Fibroblast of villous mesenchyme (primary cell): ENCODE measurements around the gene SH3TC2. TPM values are rescaled to one million over a fixed set of nuclear protein-coding genes. Genes with fewer than 3 reads are reported as not detected.

Experiments
- DNase-seq: peaks from one replicate; pipeline ENCODE4 v3.0.0-alpha.2; 2010; ENCODE audit warnings: low read depth
- H3K4me3 ChIP-seq: 2 replicates; pipeline ENCODE4 v1.5.1; 2011; ENCODE audit warnings: low read depth, mild to moderate bottlenecking, low read length
- total RNA-seq: library from RNA; depleted of rRNA; stranded (reverse); fragments of >200 nt; gene quantifications from 2 replicates; pipeline ENCODE4 v1.2.3, GENCODE V29; 2012
- TF ChIP-seq, protein P1 (sequence below): IDR thresholded peaks from 2 replicates; pipeline ENCODE4 v1.5.1; 2012; ENCODE audit warnings: low read depth, mild to moderate bottlenecking, low read length; ENCODE audit not compliant: insufficient read depth

The SH3TC2 gene
- total RNA-seq, 1 donor: 13.4 TPM

DNA sequence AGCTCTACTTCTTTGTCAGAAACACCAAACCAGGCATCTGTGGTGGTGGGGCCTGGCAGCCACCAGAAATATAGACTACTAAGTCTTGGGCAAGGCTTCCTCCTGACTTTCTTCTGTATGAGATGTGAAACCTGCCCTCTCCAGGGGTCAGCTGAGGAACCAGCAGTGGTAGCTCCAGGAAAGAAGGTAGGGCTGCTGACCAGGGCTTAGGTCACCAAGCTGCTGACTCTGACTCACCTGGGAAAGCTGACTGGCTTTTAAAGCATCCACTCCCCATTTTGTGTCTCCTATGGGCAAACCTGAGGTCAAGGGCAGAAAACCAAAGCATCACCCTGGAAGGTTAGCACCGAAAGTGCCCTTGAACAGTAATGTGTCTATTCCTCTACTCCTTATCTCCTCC is 10.4 kb upstream of the SH3TC2 start:
- TF ChIP-seq, protein P1, sequence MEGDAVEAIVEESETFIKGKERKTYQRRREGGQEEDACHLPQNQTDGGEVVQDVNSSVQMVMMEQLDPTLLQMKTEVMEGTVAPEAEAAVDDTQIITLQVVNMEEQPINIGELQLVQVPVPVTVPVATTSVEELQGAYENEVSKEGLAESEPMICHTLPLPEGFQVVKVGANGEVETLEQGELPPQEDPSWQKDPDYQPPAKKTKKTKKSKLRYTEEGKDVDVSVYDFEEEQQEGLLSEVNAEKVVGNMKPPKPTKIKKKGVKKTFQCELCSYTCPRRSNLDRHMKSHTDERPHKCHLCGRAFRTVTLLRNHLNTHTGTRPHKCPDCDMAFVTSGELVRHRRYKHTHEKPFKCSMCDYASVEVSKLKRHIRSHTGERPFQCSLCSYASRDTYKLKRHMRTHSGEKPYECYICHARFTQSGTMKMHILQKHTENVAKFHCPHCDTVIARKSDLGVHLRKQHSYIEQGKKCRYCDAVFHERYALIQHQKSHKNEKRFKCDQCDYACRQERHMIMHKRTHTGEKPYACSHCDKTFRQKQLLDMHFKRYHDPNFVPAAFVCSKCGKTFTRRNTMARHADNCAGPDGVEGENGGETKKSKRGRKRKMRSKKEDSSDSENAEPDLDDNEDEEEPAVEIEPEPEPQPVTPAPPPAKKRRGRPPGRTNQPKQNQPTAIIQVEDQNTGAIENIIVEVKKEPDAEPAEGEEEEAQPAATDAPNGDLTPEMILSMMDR: no peak
- no peak overlapping the region for H3K4me3 ChIP-seq
- no peak for DNase-seq

DNA sequence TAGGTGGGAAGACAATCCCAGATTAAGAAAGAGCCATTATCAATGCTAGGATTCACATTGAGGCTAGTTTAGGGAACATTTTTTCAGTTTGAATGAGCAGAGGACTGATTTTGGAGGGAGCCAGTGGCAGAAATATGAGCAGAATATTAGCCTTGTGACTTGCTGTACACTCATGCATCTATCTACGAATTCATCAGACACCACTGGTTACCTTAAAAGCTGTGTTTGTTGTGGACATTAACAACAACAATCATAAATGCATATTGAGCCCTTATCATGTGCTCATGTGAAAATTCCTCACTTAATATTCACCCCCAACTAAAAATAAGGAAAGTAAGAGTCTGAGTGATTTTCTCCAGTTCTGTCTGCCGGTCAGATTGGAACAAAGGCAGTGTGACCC is 9.9 kb upstream of the SH3TC2 start:
- DNase-seq: no peak
- no peak overlapping the region for H3K4me3 ChIP-seq
- TF ChIP-seq, protein P1: no peak

DNA sequence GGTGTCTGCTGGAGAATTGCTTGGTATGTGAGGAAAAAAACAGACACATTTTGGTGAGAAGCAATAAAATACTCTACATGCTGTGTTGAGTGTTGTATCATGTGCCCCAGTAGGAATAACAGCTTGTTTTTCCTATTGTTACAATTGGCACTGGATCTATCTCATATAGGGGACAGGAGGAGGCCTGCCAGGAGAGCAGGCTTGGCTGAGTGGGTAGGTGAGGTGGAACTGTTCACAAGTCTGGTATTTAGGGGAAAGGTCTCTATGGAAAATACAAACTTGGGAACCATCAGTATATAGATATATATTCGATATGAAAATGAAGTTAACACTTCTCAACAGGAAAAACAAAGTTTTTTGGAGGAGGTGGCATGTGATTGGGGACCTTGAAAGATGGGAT is 9.5 kb upstream of the SH3TC2 start:
- H3K4me3 ChIP-seq: no peak overlapping the region
- TF ChIP-seq, protein P1: no peak
- no peak for DNase-seq

DNA sequence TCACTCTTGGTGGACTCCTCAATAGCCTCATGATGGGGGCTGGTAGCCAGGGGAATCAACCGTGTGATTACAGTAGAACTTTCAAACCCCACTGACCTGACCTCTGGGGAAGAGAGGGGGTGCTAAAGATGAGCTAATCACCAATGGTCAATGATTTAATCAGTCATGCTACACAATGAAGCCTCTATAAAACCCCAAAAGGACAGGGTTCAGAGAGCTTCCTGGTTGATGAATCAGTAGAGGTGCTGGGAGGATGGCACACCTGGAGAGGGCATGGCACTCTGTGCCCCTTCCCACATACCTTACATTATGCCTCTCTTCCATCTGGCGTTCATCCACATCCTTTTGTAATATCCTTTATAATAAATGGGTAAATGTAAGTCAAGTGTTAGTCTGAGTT is 8.9 kb upstream of the SH3TC2 start:
- no peak overlapping the region for H3K4me3 ChIP-seq
- DNase-seq: no peak

DNA sequence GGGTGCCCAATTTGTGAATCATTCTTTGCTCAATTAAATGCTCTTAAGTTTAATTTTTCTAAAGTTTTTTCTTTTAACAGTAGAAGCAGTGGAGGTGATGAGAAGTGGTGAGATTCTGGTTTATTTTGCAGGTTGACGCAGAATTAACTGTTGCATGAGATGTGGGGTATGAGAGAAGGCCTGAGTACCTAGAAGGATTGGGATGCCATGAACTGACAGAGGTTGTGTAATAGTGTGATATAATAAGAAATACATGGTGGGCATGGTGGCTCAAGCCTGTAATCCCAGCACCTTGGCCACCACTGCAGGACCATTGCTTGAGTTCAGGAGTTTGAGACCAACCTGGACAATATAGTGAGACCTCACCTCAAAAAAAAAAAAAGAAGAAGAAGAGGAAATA is 8.4 kb upstream of the SH3TC2 start:
- TF ChIP-seq, protein P1: no peak
- no peak overlapping the region for H3K4me3 ChIP-seq
- no peak for DNase-seq

More for the DNA sequence above, 8.9 kb upstream of the SH3TC2 start:
- TF ChIP-seq, protein P1: no peak

DNA sequence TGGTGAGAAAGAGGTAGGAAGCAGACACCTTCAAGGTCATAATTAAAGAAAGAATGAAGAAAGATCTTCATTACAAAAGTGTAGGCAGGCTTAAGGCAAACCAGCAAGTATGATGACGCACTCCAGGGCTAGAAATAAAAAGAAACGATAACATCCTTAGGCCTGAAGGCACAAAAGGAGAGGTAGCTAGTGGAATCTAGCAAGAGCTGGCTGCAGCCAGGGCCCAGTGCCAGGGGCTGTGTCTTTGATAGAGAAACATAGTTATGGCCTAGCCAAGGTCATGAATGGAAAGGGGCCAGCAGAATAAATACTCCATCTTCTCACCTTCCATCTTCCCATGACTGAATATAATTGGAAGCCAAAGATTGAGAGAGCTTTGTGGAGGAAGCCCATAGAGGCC is 6.8 kb upstream of the SH3TC2 start:
- no peak overlapping the region for H3K4me3 ChIP-seq
- no peak for DNase-seq
- TF ChIP-seq, protein P1: no peak

DNA sequence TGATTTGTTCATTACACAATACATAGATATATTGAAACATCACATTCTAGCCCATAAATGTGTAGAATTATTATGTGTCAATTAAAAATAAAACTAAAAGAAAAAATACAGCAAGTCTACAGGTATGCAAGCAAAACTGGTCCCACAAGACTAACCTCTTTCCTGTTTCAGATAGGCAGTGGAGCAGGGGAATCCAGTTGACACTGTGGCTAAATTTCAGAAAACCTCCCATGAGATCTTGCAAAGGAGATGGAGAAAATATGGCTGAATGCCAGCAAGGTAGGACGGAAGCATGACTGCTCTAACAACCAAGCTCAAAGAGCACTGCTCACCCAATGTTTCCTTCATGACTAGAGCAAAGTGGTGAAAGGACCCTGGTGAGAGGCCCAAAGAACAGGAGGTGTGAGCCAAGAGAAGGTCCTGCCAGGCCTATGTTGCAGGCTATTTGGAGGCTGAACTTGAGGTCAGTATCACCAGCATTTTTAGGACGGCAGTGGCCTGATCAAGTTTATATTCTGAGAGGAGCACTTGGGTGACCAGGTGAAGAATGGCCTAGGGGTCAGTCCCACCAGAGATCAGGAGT is 1.1 kb upstream of the SH3TC2 start:
- H3K4me3 ChIP-seq: no peak overlapping the region
- TF ChIP-seq, protein P1: no peak
- DNase-seq: no peak
